Epidermal melanocyte (primary cell): ENCODE measurements around the gene SORCS2.
A peak's percentile ranks its signal among the peaks of the same experiment; 100 is the strongest.

Experiments
- DNase-seq: peaks from one replicate; pipeline ENCODE4 v3.0.0; 2011; ENCODE audit warnings: low spot score; ENCODE audit not compliant: insufficient read length

The SORCS2 gene

DNA sequence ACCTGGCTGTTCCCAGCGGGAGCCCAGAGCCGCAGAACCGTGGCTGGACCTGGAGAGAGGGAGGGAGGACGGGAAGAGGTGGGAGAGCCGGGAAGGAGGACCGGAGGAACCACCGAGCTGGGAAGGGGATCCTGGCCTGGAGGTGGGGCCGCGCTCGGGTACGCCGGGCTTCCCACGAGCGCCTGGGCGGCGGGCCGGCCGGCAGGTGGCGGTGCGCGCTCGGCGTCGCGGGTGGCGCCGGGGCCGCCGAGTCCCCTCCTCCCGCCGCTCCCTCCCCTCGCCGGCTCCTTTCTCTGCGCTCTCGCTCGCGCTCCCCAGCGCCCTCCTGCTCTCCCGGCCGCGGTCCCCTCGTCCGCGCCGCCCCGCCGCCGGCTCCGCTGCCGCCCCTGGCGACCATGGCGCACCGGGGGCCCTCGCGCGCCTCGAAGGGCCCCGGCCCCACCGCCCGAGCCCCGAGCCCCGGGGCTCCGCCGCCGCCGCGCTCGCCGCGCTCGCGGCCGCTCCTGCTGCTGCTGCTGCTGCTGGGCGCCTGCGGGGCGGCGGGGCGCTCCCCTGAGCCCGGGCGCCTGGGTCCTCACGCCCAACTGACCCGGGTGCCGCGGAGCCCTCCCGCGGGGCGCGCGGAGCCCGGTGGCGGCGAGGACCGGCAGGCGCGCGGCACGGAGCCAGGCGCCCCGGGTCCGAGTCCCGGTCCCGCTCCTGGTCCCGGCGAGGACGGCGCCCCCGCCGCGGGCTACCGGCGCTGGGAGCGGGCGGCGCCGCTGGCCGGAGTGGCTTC lies at the start of gene SORCS2:
SORCS2 (plus strand) TSS at position 287 of the 778 bp plus-strand sequence.
- DNase-seq, result peak; percentile 34

DNA sequence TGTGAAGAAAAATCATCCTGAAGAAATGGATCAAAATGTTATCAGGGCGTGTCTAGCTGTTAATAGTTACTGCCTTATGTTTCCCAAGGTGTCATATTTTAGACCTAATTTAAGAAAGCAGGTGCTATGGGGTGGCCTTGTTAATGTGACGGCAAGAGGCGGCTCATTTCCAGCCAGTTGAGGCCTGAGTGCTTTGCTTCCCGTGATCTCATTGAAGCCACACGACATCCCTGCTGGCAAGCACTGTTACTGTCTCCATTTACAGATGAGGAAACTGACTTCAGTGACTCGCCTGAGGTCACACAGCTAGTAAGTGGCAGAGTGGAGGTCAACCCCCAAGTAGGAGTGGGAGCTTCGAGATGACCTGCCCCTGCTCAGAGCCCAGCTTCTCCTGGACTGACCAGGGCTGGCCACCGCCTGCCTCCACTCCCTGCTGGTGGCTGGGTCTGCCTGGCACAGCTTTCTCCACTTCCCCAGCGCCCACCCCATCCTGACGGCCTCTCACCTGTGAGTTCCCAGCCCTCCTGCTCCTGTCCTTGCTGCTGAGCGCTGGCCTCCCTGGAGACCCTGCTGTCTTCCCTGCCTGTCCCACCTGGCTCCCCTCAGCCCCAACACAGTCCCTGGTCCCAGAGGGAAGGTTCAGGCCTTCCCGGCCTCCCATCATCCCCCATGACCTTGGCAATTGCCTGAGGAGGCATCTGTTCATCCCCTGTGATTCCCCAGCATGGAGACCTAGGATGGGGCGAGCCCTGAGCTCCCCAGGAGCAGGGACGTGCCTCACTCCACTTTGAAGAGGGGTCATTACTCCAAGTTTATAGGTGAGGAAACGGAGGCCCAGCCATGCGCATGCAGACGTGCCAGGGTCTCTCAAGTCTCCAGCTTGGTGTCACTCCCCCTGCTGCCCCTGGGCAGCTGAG lies 47.7 kb upstream of the SORCS2 start:
- no peak for DNase-seq

DNA sequence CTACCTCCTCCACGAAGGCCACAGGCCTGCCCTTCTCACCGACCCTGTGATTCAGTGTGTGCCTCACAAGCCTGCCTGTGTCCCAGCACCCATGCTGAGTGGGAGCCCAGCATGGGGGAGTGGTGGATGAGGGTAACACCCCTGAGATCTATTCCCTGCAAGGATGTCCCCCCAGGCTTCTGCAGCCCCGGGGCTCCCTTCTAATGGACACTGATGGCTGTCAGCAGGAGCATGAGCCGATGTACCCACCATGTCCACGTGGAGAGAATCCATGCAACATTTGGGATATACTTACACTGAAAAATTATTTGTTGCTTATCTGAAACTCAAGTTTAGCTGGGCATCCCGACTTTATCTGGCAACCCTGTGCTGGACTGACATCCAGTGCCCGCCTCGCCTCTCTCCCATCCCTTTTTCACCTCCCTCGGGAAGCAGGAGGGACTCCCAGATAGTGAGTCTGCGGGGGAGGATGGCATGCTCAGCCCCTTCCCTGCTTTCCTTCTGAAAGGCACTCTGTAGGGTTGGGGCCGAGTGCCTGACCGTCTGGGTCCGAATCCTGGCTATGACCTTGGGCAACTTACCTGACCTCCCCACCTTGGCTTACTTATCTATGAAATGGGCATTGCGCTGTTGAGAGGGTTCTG lies 46.9 kb upstream of the SORCS2 start:
- no peak for DNase-seq

DNA sequence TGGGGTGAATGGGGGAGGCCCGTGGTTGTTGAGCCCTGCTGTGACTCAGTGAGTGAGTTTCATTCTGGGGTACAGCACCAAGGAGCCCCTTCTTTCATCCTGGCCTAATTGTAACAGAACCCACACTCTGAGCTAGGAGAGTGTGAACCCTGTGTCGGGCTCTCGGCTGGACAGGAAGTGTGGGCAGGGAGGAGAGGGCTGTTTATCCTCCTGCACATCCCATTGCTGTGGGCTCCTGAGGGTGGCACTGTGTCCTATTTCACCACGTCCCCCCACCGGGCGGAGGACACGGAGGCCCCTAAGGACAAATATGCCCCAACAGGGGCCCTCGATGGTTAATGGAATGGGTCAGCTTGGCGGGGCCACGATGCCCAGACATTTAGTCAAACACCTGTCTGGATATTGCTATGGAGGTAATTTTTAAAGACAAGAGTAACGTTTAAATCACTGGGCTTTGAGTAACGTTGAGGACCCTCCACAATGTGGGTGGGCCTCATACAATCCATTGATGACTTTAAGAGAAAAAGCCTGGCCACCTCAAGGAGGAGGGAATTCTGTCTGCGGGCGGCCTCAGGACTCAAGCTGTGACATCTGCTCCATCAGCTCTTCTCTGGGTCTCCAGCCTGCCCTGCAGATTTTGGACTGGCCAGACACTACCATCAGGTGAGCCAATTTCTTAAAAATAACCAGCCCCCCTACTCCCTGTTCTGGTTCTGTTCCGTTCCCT lies 46.1 kb upstream of the SORCS2 start:
- no peak for DNase-seq

DNA sequence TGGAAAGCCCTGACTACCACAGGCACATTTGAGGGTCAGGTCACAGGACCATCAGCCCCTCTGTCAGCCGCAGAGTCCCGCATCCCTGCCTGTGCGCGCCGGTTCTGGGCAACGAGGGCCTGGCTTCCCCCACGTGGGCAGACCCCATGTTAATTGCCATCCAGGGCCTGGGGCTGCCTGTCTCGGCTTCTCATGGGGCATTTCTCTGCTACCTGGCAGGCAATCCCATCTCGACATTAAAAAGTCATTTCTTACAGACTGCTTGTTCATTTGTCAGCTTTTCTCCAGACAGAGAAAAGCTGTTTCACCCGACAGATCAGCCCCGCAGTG lies 45.6 kb upstream of the SORCS2 start:
- no peak for DNase-seq

DNA sequence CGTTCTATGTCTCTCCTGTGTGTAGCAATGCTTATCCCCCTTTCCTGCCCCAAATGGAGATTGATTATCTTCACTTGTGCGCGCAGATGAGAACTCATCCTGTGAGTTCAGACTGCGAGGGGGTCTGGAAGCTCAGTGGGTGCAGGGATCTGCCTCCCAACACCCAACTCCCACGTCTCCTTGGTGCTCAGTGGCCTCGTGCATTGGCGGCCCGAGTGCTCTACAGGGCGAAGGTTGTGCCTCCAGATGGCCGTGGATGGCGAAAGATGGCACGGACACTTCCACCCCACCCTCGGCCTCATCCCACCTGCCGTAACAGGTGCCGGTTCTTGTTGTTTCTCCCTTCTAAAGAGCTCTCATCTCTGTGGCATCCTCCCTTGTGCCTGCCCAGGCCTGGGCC lies 45.1 kb upstream of the SORCS2 start:
- DNase-seq, result no peak

DNA sequence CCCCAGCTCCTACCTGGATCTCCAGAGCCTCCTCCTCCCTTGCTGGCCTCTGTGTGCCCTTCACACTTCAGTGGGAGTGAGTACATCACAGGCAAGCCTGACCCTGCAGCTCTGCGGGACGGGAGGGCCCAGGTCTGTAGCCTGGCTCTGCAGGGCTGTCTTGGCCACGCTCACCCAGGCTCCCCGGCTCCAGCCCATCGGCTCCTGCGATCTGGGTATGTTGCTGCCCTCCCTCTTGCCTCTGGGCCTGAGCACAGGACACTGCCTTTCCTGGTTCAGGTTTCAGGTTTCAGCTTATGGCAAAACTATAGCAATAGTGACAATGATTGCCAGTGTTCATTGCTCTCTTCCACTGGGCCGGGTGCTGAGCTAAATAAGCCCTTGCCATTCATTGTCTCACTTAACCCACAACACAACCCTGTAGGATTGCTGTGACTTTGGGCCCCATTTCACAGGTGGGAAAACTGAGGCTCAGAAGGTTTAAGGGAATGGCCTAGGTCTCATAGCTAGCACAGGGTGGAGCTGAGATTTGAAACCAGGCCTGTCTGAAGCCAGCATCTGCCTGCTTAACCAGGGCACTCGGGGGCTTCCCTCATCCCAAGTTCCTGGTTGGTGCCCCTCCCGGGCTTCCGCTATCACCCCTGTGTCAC lies 44.6 kb upstream of the SORCS2 start:
- DNase-seq, result no peak

DNA sequence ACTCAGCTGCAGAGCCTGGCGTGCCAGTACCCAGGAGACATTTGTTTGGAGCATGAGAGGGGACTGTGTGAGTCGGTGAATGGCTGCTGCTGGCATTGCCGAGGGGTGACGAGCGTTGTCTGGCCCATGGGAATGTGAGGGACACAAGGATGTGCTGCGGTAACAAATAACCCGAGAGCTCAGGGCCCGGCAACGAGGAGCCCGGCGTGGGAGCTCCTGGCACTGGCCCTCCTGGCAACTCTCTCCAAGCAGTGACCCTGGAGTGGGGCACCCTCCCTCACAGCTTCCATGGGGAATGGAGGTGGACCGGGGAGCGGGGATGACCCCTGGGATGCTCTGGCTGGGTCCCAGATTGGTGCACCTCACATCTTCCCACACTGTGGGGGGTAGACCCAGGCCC lies 44.0 kb upstream of the SORCS2 start:
- no peak for DNase-seq

DNA sequence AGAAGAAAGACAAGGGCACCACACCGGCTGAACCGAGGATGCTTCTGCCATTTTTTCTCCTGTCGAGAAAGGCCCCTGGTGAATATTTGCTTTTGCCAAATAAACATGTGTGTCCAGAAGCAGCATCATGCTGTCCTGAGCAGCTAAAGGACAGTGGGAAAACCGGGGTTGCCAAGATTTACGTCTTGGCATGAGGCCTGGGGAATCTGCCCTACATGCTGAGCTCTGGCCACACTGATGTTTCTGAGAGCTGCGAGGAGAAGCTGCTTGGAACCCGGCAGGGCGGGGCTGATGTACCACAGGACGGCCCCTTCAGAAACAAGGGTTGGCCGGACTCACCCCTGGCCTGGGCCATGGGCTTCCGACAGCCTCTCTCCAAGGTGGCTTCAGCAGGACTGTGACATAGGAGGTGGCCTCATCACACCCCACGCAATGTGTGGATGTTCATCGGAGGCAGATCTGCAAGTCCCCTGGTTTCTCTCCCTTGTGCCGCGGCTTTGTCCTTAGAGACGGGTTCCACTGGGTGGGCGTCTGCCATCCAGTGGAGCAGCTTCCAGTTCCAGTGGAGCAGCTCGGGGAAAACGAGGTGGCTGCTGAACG lies 42.2 kb upstream of the SORCS2 start:
- no peak for DNase-seq

DNA sequence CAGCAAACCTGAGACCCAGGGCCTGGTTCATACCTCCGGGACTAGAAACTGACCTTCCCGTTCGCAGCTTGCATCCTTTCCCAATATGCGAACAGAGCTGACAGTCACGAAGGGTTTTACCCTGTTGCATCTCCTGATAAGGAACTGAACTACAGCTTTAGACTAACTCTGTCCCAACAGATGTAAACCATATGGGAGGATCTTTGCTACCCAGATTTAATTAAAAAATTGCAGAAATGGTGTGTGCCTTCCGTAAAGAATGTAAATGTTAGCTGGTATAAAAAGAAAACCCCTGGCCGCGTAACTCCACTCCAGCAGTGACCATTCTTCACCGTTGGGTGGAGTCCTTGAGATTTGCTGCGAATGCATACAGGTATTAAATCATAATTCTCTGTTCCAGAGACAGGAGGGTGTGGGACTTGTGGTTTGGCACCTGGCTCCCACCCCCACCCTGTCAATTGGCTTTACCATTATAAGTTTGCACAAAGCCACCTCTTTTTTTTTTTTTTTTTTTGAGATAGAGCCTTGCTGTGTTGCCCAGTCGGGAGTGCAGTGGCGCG lies 40.6 kb upstream of the SORCS2 start:
- DNase-seq, result no peak

DNA sequence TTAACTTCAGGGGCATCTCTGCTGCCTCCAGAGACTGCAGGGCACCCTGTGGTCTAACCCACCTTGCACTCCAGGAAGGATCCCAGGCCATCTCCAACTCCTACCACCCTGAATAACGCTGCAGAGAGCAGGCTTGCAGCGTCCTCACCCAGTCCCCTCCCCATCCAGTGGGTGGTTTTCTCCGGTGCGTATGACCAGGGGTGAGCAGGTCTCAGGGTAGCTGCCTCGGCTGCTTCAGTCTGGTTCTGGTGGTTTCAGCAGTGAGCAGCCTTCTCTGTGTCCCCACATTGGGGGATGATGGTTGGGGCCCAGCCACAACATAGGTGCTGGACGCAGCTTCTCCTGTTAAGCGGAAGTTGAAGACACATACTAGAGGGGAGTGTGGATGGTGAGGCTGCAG lies 38.6 kb upstream of the SORCS2 start:
- DNase-seq, result no peak

DNA sequence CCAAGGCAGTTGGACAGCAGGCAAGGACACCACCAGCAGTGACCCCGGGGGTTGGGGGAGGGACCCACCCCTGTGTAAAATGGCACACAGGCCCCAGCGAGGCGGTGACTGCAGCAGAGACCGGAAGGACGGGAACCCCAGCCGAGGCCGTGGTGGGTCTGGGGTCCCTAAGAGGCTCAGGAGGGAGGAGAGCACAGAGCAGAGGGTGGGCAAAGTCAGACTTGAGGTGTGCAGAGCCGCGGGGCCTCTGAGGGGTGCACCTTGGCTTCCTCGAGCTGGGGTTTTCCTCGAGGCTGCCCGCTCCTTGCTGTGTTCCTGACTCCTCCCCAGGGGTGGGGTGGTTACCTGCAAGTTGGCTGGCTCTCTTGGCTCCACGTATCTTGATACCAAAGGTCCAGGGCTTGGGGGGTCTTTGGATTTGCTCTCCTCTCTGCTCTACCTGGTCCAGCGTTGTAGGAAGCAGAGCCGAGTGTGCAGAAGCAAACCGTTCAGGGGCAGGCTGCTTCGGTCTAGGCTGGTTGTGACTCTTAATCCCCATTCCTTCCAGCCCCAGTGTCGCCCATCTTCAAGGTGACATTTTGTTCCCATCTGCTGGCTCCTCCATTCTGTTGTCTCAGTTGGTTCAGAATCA lies 37.9 kb upstream of the SORCS2 start:
- no peak for DNase-seq

DNA sequence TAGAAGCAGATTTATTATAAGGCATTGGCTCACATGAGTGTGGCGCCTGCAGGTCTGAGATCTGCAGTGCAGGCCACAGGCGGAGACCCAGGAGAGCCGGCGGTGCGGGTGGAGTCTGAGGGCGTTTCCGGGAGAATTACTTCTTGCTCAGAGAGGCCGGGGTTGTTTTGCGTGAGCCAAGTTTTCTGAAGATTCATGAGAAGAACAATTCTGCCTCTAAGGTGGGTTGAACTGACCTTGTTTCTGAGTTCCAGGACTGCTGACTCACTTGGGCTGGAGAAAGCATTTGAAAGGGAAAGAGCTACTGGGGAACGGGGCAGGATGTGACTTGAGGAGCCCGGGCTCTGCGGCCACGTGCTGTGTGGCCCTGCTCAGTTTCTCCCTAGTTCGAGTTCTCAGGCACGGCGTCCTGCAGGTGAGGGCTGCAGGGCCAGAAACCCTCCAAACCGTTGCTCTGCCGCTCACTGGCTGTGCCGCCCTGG lies 36.7 kb upstream of the SORCS2 start:
- no peak for DNase-seq

DNA sequence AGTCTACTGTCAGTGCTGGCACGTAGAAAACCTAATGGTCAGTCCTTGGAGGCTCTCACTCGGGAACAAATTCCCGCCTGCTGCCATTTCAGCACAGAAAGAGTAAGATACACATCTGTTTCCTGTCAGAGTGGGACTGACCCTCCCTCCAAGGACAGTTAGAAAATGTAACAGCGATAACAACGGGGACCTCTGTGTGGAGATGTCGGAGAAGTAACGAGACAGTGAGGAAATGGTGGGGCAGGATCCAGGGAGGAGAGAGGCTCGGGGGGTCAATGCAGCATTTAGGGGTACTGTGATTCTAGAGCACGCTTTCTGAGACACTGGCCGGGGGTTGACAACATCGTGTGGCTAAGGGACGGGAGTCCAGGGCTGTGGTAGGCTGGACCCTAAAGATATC lies 36.0 kb upstream of the SORCS2 start:
- DNase-seq, result no peak

DNA sequence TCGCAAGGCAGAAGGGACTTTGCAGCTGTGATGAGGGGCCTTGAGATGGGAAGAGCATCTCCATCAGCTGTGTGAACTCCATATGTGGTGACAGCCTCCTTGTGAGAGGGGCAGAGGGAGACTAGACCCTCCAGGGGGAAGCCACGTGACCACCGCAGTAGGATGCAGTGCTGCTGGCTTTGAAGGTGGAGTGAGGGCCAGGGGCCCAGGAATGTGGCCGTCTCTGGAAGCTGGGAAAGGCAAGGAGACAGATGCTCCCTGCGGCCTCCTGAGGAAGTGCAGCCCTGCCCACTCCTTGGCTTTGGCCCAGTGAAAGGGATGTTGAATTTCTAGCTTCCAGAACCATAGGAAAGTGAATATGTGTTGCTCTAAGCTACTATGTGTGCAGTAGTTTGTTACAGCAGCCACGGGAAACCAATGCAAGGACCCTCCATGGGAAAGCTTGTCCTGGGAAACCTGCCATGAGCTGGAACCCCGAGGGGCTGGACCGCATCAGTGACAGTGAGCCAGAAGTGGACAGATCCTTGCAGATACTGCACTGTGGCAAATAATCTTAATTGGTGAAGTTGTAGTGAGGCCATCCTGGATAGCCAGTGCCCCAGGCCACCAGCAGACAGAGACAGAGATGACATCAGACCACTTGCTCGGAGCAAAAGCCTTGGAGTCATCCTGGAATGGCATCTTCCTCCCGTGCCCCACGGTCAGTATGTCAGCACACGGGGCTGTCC lies 35.4 kb upstream of the SORCS2 start:
- DNase-seq, result no peak

DNA sequence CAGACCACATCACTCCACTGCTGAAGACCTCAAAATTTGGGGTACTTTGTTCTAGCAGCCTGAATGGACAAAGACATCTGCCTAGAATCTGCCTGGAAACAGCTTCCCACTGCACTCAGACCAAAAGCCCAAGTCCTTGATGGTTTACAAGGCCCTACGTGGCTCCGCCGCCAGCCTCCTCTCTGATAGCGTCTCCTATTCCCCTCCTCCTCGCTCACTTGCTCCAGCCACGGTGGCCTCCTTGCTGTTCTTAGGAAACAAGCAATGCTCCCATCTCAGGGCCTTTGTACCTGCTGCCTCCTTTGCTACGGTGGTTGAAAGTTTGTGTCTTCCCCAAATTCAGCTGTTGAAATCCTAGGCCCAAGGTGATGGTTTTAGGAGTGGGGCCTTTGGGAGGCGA lies 34.7 kb upstream of the SORCS2 start:
- DNase-seq, result no peak

DNA sequence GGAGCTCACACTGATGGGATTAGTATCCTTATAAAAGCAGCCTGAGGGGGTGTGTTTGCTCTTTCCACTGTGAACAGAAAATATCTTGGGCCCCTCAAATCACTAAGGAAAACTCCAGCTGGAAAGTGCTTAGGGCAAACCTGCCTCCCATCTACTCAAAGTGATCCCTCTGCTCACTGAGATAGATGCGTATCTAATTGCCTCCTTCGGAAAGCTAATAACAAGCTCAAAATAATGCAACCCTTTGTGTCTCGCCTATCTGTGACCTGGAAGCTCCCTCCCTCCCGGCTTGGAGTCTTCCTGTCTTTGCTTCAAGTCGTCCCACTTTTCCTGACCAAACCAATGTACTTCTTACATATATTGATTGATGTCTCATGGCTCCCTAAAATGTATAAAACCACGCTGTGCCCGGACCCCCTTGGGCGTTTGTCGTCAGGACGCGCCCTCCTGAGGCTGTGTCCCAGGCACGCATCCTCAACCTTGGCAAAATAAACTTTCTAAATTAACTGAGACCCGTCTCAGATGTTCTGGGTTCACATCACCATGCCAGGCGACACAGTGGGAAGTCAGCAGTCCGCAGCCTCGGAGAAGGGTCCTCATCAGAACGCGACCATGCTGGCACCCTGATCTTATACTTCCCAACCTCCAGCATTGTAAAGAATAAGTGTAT lies 34.1 kb upstream of the SORCS2 start:
- DNase-seq, result no peak

DNA sequence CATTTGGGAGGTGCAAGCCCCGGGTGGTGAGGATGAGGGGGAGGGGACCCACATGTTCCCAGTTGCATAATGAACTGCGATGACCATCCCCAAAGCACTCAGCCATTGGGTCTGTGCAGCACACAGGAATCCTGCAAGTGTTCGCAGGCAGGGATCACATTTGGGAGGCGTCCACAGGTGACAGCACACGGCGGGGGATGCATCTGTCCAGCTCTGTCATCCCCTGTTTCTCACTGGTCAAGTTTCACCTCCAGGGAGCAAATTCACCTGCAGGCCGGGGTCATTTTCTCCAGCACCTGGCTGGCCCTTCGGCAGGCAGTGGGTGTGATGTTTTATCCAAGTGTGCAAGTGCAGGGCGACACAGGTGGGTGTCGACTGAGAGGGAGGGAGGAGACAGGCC lies 33.3 kb upstream of the SORCS2 start:
- no peak for DNase-seq

DNA sequence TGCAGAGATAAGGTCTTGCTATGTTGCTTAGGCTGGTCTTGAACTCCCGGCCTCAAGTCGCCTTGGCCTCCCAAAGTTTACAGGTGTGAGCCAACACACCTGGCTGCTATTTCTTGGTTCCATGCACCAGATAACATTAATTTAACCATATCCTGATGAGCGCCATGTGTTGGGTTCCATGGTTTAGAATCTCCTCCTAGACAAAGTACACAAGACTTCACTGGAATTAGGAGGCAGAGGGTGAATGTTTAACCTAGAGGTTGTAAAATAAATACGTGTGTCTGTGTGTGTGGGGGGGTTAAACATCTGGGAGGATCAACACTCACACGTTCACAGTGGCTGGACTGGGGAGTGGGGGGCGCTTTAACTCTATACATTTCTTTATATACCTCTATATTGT lies 32.4 kb upstream of the SORCS2 start:
- no peak for DNase-seq
